Thoracic aorta (tissue), 2 donors: ENCODE measurements around the gene B4GALT5. TPM values are rescaled to one million over a fixed set of nuclear protein-coding genes. Genes with fewer than 3 reads are reported as not detected.

Experiments
- ATAC-seq: fragments of 150-250 bp; one replicate; pipeline ENCODE4 v1.8.0; 2017; ENCODE audit warnings: low read depth; ENCODE audit not compliant: insufficient number of reproducible peaks, low FRiP score
- DNase-seq: peaks from one replicate; pipeline ENCODE4 v3.0.0-alpha.2; 2020; ENCODE audit warnings: low spot score
- H3K27ac ChIP-seq, 2 donors: fragments of 200-600 bp; sonication (generic); 1 replicate in 1 of 2; 2 replicates in 1 of 2; pipeline ENCODE4 v1.5.1; 2016; ENCODE audit warnings: mild to moderate bottlenecking in 2 of 2, moderate library complexity in 2 of 2
- H3K27me3 ChIP-seq: fragments of 200-600 bp; sonication (generic); replicated peaks from 2 replicates; pipeline ENCODE4 v1.6.0; 2016; ENCODE audit warnings: mild to moderate bottlenecking; ENCODE audit not compliant: insufficient read depth
- H3K36me3 ChIP-seq: fragments of 200-600 bp; sonication (generic); one replicate; pipeline ENCODE4 v1.5.1; 2016
- H3K4me1 ChIP-seq, 2 donors: fragments of 200-600 bp; sonication (generic); 1 replicate in 1 of 2; 2 replicates in 1 of 2; pipeline versions ENCODE4 v1.5.1 to v1.6.0; 2016; ENCODE audit warnings: low read depth in 2 of 2, mild to moderate bottlenecking in 1 of 2; ENCODE audit not compliant: control insufficient read depth in 1 of 2
- H3K4me3 ChIP-seq: fragments of 200-600 bp; sonication (generic); 2 replicates; pipeline ENCODE4 v1.5.1; 2016; ENCODE audit warnings: mild to moderate bottlenecking
- H3K9me3 ChIP-seq: fragments of 200-600 bp; sonication (generic); 2 replicates; pipeline ENCODE4 v1.5.1; 2016
- CTCF ChIP-seq: fragments of 200-600 bp; sonication (generic); IDR thresholded peaks from one replicate; pipeline ENCODE4 v1.5.1; 2019; ENCODE audit warnings: antibody characterized with exemption
- total RNA-seq, 2 donors: library from RNA; depleted of rRNA; stranded (reverse); fragments of >200 nt; gene quantifications; one replicate each; pipeline versions ENCODE4 v1.1.0 to v1.2.3, GENCODE V29; 2016

The B4GALT5 gene
- total RNA-seq, 2 donors from 2014 or later, result 15.7 to 45.3 TPM

GRCh38 chr20:49705358-49705757, 8.3 kb downstream of the B4GALT5 start:
- DNase-seq (no peak), ATAC-seq (no peak)
- TF ChIP-seq CTCF, result no peak
- no peaks in the 10 kb centered on the region for H3K36me3 ChIP-seq
- H3K27me3 ChIP-seq, result no peaks in the 10 kb centered on the region
- H3K27ac ChIP-seq, result no peak overlapping the region
- H3K9me3 ChIP-seq, result no peaks in the 10 kb centered on the region
- H3K4me3 ChIP-seq, result no peak overlapping the region
- H3K4me1 ChIP-seq, result peaks cover 12 to 63% of the 10 kb centered on the region in 2 donors

- Histone ChIP-seq H3K27ac (no peak overlapping the region), H3K36me3 (no peaks in the 10 kb centered on the region), H3K4me1 (peaks cover 11 to 60% of the 10 kb centered on the region in 2 donors), H3K9me3 (no peaks in the 10 kb centered on the region), H3K27me3 (no peaks in the 10 kb centered on the region), H3K4me3 (no peak overlapping the region)
- no peak for TF ChIP-seq CTCF
- ATAC-seq (no peak), DNase-seq (no peak)
Measured at GRCh38 chr20:49704932-49705336, 8.7 kb downstream of the B4GALT5 start.

GRCh38 chr20:49701916-49702315, 11.8 kb downstream of the B4GALT5 start:
- Histone ChIP-seq H3K27me3 (no peaks in the 10 kb centered on the region), H3K27ac (no peak overlapping the region), H3K4me1 (peaks cover 3 to 54% of the 10 kb centered on the region in 2 donors)

GRCh38 chr20:49701241-49701790, 12.4 kb downstream of the B4GALT5 start:
- Histone ChIP-seq H3K9me3 (no peaks in the 10 kb centered on the region), H3K27ac (no peak overlapping the region), H3K4me1 (peaks cover 3 to 51% of the 10 kb centered on the region in 2 donors), H3K4me3 (no peak overlapping the region), H3K27me3 (no peaks in the 10 kb centered on the region), H3K36me3 (no peaks in the 10 kb centered on the region)
- DNase-seq (no peak), ATAC-seq (no peak)
- no peak for TF ChIP-seq CTCF

More at GRCh38 chr20:49701916-49702315, 11.8 kb downstream of the B4GALT5 start:
- Histone ChIP-seq H3K4me3 (no peak overlapping the region), H3K9me3 (no peaks in the 10 kb centered on the region), H3K36me3 (no peaks in the 10 kb centered on the region)
- DNase-seq, result no peak
- no peak for ATAC-seq
- TF ChIP-seq CTCF, result no peak

- no peak for TF ChIP-seq CTCF
- no peak for ATAC-seq
Measured at GRCh38 chr20:49700411-49701185, 13.1 kb downstream of the B4GALT5 start.

More at GRCh38 chr20:49700411-49701185, 13.1 kb downstream of the B4GALT5 start:
- H3K9me3 ChIP-seq, result no peaks in the 10 kb centered on the region
- no peak overlapping the region for H3K4me3 ChIP-seq
- peaks cover 3 to 44% of the 10 kb centered on the region in 2 donors for H3K4me1 ChIP-seq
- no peaks in the 10 kb centered on the region for H3K36me3 ChIP-seq
- no peak for DNase-seq
- H3K27ac ChIP-seq, result no peak overlapping the region
- H3K27me3 ChIP-seq, result no peaks in the 10 kb centered on the region
